ENCODE data around the gene FGFR3.

FGFR3 gene
- total RNA-seq: 0.39 to 0.41 reads per million in 2 donors

GRCh38 chr4:1792832-1793495 lies at the start of gene FGFR3:
Gene FGFR3 (plus strand): TSS chr4:1793293. CDS start chr4:1793935, 642 bp downstream.
- DNase-seq: no peak

DNA sequence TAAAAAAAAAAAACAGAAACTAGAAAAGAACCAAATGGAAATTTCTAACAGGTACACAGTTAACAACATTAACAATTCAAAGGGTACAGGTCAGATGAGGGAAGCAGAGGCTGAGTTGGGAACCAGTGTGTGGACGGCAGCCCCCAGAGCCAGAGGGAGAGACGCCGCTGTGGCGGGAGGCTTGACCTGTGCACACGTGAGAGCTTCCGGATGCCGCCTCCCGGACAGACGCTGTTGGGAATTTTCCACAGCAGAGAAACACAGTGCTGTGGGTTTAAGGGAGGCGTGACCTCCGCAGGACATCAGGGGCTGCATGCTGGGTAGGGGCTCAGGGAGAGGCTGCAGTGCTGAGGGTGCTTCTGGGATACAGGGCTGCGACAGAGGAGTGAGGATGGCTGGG lies 49.5 kb upstream of the FGFR3 start:
- DNase-seq: no peak

GRCh38 chr4:1743975-1744374 lies 49.1 kb upstream of the FGFR3 start:
- no peak for DNase-seq

DNA sequence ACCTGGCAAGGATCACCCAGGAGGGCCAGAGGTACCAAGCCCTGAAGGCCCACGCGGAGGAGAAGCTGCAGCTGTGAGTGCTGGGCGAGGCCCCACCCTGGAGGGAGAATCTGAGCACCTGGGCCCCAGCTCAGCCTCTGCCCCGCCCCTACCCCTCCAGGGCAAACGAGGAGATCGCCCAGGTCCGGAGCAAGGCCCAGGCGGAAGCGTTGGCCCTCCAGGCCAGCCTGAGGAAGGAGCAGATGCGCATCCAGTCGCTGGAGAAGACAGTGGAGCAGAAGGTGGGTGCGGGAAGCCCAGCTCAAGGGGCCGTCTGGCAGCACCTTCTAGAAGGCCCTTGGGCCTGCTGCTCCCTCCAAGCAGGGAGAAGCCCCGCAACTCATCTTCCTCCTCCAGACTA lies 48.5 kb upstream of the FGFR3 start:
- no peak for DNase-seq

GRCh38 chr4:1745165-1745564 lies 47.9 kb upstream of the FGFR3 start:
- no peak for DNase-seq

DNA sequence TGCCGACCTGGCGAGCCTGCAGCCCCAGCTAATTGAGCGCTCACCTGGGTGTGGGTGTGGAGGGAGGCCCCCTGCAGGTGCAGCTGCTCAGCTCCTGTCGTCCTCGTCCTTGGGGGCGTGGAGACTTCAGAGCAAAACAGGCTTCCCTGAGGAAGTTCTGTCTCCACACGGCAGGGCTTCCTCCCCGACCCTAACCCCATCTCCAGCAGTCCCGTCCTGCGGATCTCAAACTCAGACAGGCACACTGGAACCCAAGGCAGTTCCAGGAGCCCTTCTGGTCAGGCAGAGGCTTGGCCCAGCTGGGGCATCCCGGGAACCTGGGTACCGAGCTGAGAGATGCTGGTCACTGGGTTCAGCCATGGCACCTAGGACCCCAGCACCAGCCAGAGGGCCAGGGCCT lies 47.4 kb upstream of the FGFR3 start:
- no peak for DNase-seq

DNA sequence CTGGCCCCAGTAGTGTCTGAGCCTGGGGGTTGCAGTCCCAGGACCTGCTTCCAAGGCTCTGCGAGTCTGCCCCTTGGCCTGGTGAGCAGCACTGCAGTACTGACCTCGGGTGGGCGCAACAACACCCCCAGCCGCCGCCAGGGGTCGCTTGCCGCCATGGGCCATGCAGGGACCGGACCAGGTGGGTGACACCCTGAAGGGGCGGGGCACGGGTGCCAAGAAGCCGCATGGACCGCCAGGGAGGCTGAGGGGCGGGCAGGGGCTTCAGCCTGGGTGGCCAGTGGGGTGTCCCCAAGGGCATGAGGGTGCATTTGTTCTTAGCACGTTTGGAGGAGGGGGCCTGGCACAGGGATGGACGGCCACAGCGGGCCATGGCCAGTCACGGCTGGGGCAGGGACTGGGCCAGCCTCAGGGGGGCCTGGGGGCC lies 46.8 kb upstream of the FGFR3 start:
- DNase-seq: peak; percentile 46

DNA sequence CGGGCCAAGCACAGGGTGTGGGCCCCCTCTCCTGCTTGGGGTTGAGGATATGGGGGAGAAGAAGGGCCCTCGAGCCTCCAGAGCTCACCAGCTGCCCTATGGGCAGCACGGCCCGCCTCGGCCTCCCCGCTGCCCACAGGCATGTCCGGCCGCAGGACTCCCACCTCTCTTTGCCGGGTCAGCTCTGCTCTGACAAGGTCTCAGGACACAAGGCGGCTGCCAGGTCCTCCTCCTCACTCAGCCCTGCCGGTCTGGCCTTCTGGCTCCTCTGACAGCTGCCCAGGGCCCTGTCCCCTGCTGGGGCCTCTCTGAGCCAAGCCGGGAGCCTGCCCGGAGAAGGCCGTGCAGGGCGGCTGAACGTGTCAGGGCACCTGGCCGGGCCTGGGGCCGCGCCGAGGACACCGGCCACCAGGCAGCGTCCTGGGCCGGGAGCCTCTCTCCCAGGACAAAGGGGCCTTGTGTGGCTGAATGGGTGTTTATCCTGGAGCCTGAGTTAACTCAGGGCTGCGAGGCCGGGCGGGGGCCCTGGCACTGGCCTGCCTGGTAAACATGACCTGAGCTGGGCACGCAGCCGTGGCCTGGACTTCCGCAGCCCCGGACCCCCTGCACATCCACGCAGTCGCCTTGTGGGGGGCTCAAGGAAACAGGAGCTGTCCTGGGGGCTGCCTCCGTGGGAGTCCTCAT lies 46.0 kb upstream of the FGFR3 start:
- DNase-seq: no peak

GRCh38 chr4:1747603-1747967 lies 45.5 kb upstream of the FGFR3 start:
- DNase-seq: no peak

- DNase-seq: peak; percentile 48
These were observed 44.6 kb upstream of the FGFR3 start for GRCh38 chr4:1748465-1748995.

- DNase-seq: no peak
These were observed 43.7 kb upstream of the FGFR3 start for GRCh38 chr4:1749370-1749769.

DNA sequence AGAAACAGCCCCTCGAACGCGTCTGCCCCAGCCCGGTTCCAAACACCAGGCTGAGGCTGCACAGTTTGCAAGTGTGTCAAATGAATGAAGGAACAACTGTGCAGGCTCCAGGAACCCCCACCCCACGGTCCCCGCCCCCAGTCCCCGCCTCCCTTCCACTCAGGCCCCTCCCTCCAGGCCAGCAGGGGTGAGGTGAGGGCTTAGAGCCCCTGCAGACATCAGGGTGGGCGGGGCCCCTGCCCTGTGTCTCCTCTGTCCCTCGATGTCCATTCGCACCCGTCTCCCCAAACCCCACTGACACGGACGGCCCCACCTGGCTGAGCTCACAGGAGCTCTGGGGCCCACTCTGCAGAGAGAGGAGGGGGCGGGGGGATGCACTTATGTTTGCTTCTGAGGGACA lies 43.3 kb upstream of the FGFR3 start:
- no peak for DNase-seq

- DNase-seq: no peak
These were observed 42.5 kb upstream of the FGFR3 start for GRCh38 chr4:1750381-1751154.

DNA sequence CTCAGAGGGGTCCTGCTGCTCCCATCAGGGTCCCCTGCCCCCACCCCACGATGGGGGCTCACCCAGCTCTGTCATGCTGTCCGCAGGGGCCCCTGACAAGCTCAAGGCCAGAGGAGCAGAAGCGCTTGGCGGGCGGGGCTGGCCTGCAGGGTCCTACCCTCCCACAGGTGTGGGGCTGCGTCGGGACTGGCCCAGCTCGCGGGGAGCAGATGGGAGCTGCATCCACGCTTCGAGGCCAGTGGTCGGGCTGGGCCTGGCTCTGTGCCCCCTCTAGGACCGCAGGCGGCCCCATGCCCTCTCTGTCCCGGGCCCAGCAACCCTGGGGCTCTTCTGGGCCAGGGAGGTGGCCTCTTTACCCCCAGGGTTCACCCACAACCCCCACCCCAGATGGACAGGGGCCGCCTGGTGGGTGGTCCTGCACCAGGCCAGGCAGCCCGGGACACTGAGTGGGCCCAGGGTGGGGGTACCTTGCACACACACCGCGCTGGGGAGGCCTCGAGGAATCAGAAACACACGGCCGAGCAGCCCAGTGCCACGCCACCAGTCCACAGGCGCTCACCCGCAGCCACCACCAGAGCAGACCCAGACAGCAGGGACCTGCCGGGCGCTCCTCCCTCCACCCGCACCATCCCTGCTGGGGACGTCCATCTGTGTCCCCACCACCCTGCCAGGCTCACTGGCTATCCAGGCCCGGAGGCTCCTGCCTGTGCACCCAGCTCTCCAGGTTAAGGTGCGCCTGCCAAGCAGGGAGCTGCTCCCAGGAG lies 41.8 kb upstream of the FGFR3 start:
- no peak for DNase-seq

DNA sequence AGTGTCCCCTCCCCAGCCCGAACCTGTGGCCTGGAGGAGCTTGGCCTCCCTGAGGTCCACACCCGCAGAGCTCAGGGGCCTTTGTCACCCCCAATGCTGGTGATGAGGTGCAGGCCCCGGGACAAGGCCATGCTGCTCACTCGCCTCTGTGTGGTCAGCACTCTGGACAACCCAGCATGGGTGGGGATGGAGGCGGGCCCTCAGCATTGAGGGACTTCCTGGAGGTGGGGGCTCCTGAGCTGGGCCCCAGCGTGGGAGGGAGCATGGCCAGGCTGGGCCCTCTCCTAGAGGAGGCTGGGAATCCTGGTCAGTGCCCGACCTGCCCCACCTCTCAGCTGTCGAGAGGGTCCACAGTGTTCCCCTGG lies 41.2 kb upstream of the FGFR3 start:
- no peak for DNase-seq

GRCh38 chr4:1752284-1753041 lies 40.6 kb upstream of the FGFR3 start:
- no peak for DNase-seq

DNA sequence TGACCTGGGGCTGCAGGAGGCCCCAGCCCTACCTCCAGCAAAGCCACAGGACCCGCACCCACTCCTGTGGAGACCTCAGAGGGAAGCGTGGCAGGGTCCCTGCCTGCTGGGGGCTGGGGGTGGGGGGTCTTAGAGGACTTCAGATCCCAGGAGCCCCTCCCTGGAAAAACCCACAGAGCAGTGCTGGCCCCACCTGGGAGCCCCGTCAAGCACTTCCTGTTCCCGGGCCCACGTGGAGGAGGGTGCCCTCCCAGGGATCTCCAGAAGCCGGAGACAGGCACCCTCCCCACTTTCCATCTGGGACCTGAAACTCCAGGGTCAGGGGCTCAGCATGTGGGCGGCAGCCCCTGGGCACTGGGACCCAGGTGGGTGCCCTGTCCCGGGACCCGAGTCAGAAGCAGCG lies 39.8 kb upstream of the FGFR3 start:
- no peak for DNase-seq

- no peak for DNase-seq
These were observed 39.3 kb upstream of the FGFR3 start for GRCh38 chr4:1753697-1754311.

GRCh38 chr4:1754336-1754735 lies 38.8 kb upstream of the FGFR3 start:
- no peak for DNase-seq

DNA sequence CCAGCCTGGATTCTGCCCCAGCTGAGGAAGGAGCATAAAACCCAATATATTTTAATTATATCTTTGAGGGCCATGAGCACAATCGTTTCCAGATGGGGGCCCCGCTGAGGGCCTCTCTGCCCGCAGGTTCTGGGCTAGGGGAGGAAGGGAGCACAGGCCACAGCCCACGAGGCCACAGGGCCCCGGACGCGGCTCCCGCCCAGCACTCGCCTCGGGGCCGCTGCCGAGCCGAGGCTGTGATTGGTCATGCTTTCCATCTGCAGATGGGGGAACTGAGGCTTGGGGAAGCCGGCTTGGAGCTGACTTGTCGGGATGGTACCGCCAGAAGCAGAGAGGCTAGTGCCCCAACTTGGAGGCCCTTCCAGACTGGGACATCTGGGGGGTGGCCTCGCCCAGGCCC lies 37.8 kb upstream of the FGFR3 start:
- DNase-seq: no peak

- DNase-seq: no peak
These were observed 37.0 kb upstream of the FGFR3 start for GRCh38 chr4:1756079-1756478.
